ENCODE results near the gene VIPAS39. TPM values are rescaled to one million over a fixed set of nuclear protein-coding genes. Genes with fewer than 3 reads are reported as not detected.

VIPAS39 gene
- total and polyA plus RNA-seq, 4 donors = 5.6 to 13.9 (median 8.9) TPM

GRCh38 chr14:77495334-77495733 lies 37.9 kb upstream of the VIPAS39 start:
- Histone ChIP-seq H3K4me3 (ENCODE audit: low read depth in 1 of 3, low read length in 3 of 3) (no peak overlapping the region), H3K4me1 (ENCODE audit: control insufficient read depth in 4 of 4, insufficient read depth in 4 of 4, low read length in 3 of 4) (peaks cover 7 to 15% (median 14%) of the 10 kb centered on the region in 4 donors), H3K9ac (ENCODE audit: low read depth in 1 of 2, low read length in 2 of 2) (no peak overlapping the region), H3K27me3 (ENCODE audit: control insufficient read depth in 4 of 4, insufficient read depth in 4 of 4, low read length in 3 of 4) (peaks cover 2 to 17% (median 5%) of the 10 kb centered on the region in 4 donors), H3K27ac (ENCODE audit: low read depth in 1 of 2, low read length in 2 of 2) (no peak overlapping the region), H3K9me3 (ENCODE audit: control insufficient read depth in 4 of 4, low read length in 3 of 4) (no peaks in the 10 kb centered on the region), H3K36me3 (ENCODE audit: control insufficient read depth in 4 of 4, insufficient read depth in 3 of 4, low read depth in 1 of 4, low read length in 3 of 4) (no peaks in the 10 kb centered on the region)
- no peak for DNase-seq (ENCODE audit: low spot score)
- 89% methylated on average over 7 of the region's 7 CpGs for WGBS
- no peak for TF ChIP-seq HNF4A (conservative IDR thresholded peaks at IDR 0.05)

GRCh38 chr14:77491056-77491455 lies 33.7 kb upstream of the VIPAS39 start:
- Histone ChIP-seq H3K4me1 (ENCODE audit: control insufficient read depth in 4 of 4, insufficient read depth in 4 of 4, low read length in 3 of 4) (no peaks in the 10 kb centered on the region), H3K27ac (ENCODE audit: low read depth in 1 of 2, low read length in 2 of 2) (no peak overlapping the region), H3K9me3 (ENCODE audit: control insufficient read depth in 4 of 4, low read length in 3 of 4) (no peaks in the 10 kb centered on the region), H3K4me3 (ENCODE audit: low read depth in 1 of 3, low read length in 3 of 3) (no peak overlapping the region), H3K36me3 (ENCODE audit: control insufficient read depth in 4 of 4, insufficient read depth in 3 of 4, low read depth in 1 of 4, low read length in 3 of 4) (no peaks in the 10 kb centered on the region), H3K27me3 (ENCODE audit: control insufficient read depth in 4 of 4, insufficient read depth in 4 of 4, low read length in 3 of 4) (no peaks in the 10 kb centered on the region), H3K9ac (ENCODE audit: low read depth in 1 of 2, low read length in 2 of 2) (no peak overlapping the region)
- no peak for TF ChIP-seq FOXA2 (IDR thresholded peaks at IDR 0.05)
- WGBS = 92% methylated on average over 5 of the region's 5 CpGs
- DNase-seq (ENCODE audit: low spot score) = no peak

- Histone ChIP-seq H3K27me3 (ENCODE audit: control insufficient read depth in 4 of 4, insufficient read depth in 4 of 4, low read length in 3 of 4) (no peaks in the 10 kb centered on the region), H3K4me3 (ENCODE audit: low read depth in 1 of 3, low read length in 3 of 3) (no peak overlapping the region), H3K4me1 (ENCODE audit: control insufficient read depth in 4 of 4, insufficient read depth in 4 of 4, low read length in 3 of 4) (no peaks in the 10 kb centered on the region), H3K9ac (ENCODE audit: low read depth in 1 of 2, low read length in 2 of 2) (no peak overlapping the region), H3K36me3 (ENCODE audit: control insufficient read depth in 4 of 4, insufficient read depth in 3 of 4, low read depth in 1 of 4, low read length in 3 of 4) (no peaks in the 10 kb centered on the region), H3K27ac (ENCODE audit: low read depth in 1 of 2, low read length in 2 of 2) (no peak overlapping the region), H3K9me3 (ENCODE audit: control insufficient read depth in 4 of 4, low read length in 3 of 4) (no peaks in the 10 kb centered on the region)
- 91% methylated on average over 8 of the region's 8 CpGs for WGBS
- DNase-seq (ENCODE audit: low spot score) = no peak
- TF ChIP-seq YY1 (IDR thresholded peaks at IDR 0.05) = no peak
- no peak for TF ChIP-seq SP1 (IDR thresholded peaks at IDR 0.05)
- TF ChIP-seq GABPA (IDR thresholded peaks at IDR 0.05 in 1 of 2, conservative IDR thresholded peaks at IDR 0.05 in 1 of 2) = no peak
- TF ChIP-seq HNF4G (IDR thresholded peaks at IDR 0.05) = no peak
- TF ChIP-seq ZBTB33 (IDR thresholded peaks at IDR 0.05) = no peak
- no peak for TF ChIP-seq NR2F2 (IDR thresholded peaks at IDR 0.05)
- TF ChIP-seq RXRA (IDR thresholded peaks at IDR 0.05) = no peak
- no peak for TF ChIP-seq FOXA2 (IDR thresholded peaks at IDR 0.05)
- no peak for TF ChIP-seq EGR1 (IDR thresholded peaks at IDR 0.05; ENCODE audit: low read depth in 2 of 2)
- TF ChIP-seq HNF4A (conservative IDR thresholded peaks at IDR 0.05) = no peak
- no peak for TF ChIP-seq RAD21 (IDR thresholded peaks at IDR 0.05)
Measured at GRCh38 chr14:77490347-77490986, 33.1 kb upstream of the VIPAS39 start.

- no peak for DNase-seq (ENCODE audit: low spot score)
- no peak overlapping the region for H3K9ac ChIP-seq (ENCODE audit: low read depth in 1 of 2, low read length in 2 of 2)
- H3K9me3 ChIP-seq (ENCODE audit: control insufficient read depth in 4 of 4, low read length in 3 of 4) = no peaks in the 10 kb centered on the region
- no peak for TF ChIP-seq FOXA1 (IDR thresholded peaks at IDR 0.05)
- no peak for TF ChIP-seq TAF1 (conservative IDR thresholded peaks at IDR 0.05)
- no peak for TF ChIP-seq EGR1 (IDR thresholded peaks at IDR 0.05; ENCODE audit: low read depth in 2 of 2)
- no peak for TF ChIP-seq RXRA (IDR thresholded peaks at IDR 0.05)
- TF ChIP-seq FOXA2 (IDR thresholded peaks at IDR 0.05) = no peak
- WGBS = 91% methylated on average over 6 of the region's 6 CpGs
- H3K36me3 ChIP-seq (ENCODE audit: control insufficient read depth in 4 of 4, insufficient read depth in 3 of 4, low read depth in 1 of 4, low read length in 3 of 4) = no peaks in the 10 kb centered on the region
- no peaks in the 10 kb centered on the region for H3K4me1 ChIP-seq (ENCODE audit: control insufficient read depth in 4 of 4, insufficient read depth in 4 of 4, low read length in 3 of 4)
- no peaks in the 10 kb centered on the region for H3K27me3 ChIP-seq (ENCODE audit: control insufficient read depth in 4 of 4, insufficient read depth in 4 of 4, low read length in 3 of 4)
- no peak overlapping the region for H3K4me3 ChIP-seq (ENCODE audit: low read depth in 1 of 3, low read length in 3 of 3)
- H3K27ac ChIP-seq (ENCODE audit: low read depth in 1 of 2, low read length in 2 of 2) = no peak overlapping the region
Measured at GRCh38 chr14:77489041-77489440, 31.6 kb upstream of the VIPAS39 start.
